ENCODE results near the gene COL6A2. TPM values are rescaled to one million over a fixed set of nuclear protein-coding genes. Genes with fewer than 3 reads are reported as not detected.

COL6A2 gene
- total and polyA plus RNA-seq, 9 donors, result 481 to 1,002 (median 671) TPM

- H3K4me1 ChIP-seq (ENCODE audit: control insufficient read depth, insufficient read depth, low read length), result no peaks in the 10 kb centered on the region
- H3K4me3 ChIP-seq (ENCODE audit: low read length), result no peak overlapping the region
- H3K9me3 ChIP-seq (replicated peaks; ENCODE audit: control insufficient read depth, low read depth, low read length), result peaks cover 7% of the 10 kb centered on the region
- no peaks in the 10 kb centered on the region for H3K27me3 ChIP-seq (ENCODE audit: control insufficient read depth, insufficient read depth, low read length)
- peaks cover 63% of the 10 kb centered on the region for H3K36me3 ChIP-seq (ENCODE audit: control insufficient read depth, insufficient read depth, low read length)
- 92% methylated on average over 69 of the region's 69 CpGs for WGBS (ENCODE audit: insufficient coverage)
- H3K27ac ChIP-seq (ENCODE audit: low read length), result no peak overlapping the region
- peak; percentile 4 for DNase-seq
Measured at GRCh38 chr21:46111857-46112724, 14.2 kb downstream of the COL6A2 start.

- Histone ChIP-seq H3K9me3 (replicated peaks; ENCODE audit: control insufficient read depth, low read depth, low read length) (peaks cover 5% of the 10 kb centered on the region), H3K4me1 (ENCODE audit: control insufficient read depth, insufficient read depth, low read length) (no peaks in the 10 kb centered on the region), H3K27ac (ENCODE audit: low read length) (no peak overlapping the region), H3K36me3 (ENCODE audit: control insufficient read depth, insufficient read depth, low read length) (peaks cover 69% of the 10 kb centered on the region), H3K27me3 (ENCODE audit: control insufficient read depth, insufficient read depth, low read length) (no peaks in the 10 kb centered on the region), H3K4me3 (ENCODE audit: low read length) (no peak overlapping the region)
- peak; percentile 4 for DNase-seq
- WGBS (ENCODE audit: insufficient coverage), result 96% methylated on average over 19 of the region's 20 CpGs
Measured at GRCh38 chr21:46112725-46113215, 14.9 kb downstream of the COL6A2 start.

GRCh38 chr21:46113497-46114176, 15.7 kb downstream of the COL6A2 start:
- H3K4me1 ChIP-seq (ENCODE audit: control insufficient read depth, insufficient read depth, low read length), result no peaks in the 10 kb centered on the region
- H3K4me3 ChIP-seq (ENCODE audit: low read length), result no peak overlapping the region
- H3K27me3 ChIP-seq (ENCODE audit: control insufficient read depth, insufficient read depth, low read length), result no peaks in the 10 kb centered on the region
- peaks cover 78% of the 10 kb centered on the region for H3K36me3 ChIP-seq (ENCODE audit: control insufficient read depth, insufficient read depth, low read length)
- 95% methylated on average over 10 of the region's 16 CpGs for WGBS (ENCODE audit: insufficient coverage)
- H3K27ac ChIP-seq (ENCODE audit: low read length), result no peak overlapping the region
- DNase-seq, result peak; percentile 3
- peaks cover 4% of the 10 kb centered on the region for H3K9me3 ChIP-seq (replicated peaks; ENCODE audit: control insufficient read depth, low read depth, low read length)

GRCh38 chr21:46114963-46115362, 17.1 kb downstream of the COL6A2 start:
- no peak overlapping the region for H3K27ac ChIP-seq (ENCODE audit: low read length)
- DNase-seq, result no peak
- peaks cover 4% of the 10 kb centered on the region for H3K9me3 ChIP-seq (replicated peaks; ENCODE audit: control insufficient read depth, low read depth, low read length)
- peaks cover 90% of the 10 kb centered on the region for H3K36me3 ChIP-seq (ENCODE audit: control insufficient read depth, insufficient read depth, low read length)
- H3K27me3 ChIP-seq (ENCODE audit: control insufficient read depth, insufficient read depth, low read length), result no peaks in the 10 kb centered on the region
- no peak overlapping the region for H3K4me3 ChIP-seq (ENCODE audit: low read length)
- 100% methylated on average over 3 of the region's 4 CpGs for WGBS (ENCODE audit: insufficient coverage)
- H3K4me1 ChIP-seq (ENCODE audit: control insufficient read depth, insufficient read depth, low read length), result no peaks in the 10 kb centered on the region

GRCh38 chr21:46115441-46116188, 17.7 kb downstream of the COL6A2 start:
- 92% methylated on average over 15 of the region's 17 CpGs for WGBS (ENCODE audit: insufficient coverage)
- Histone ChIP-seq H3K4me3 (ENCODE audit: low read length) (no peak overlapping the region), H3K27me3 (ENCODE audit: control insufficient read depth, insufficient read depth, low read length) (no peaks in the 10 kb centered on the region), H3K9me3 (replicated peaks; ENCODE audit: control insufficient read depth, low read depth, low read length) (peaks cover 4% of the 10 kb centered on the region), H3K4me1 (ENCODE audit: control insufficient read depth, insufficient read depth, low read length) (no peaks in the 10 kb centered on the region), H3K36me3 (ENCODE audit: control insufficient read depth, insufficient read depth, low read length) (peaks cover 91% of the 10 kb centered on the region), H3K27ac (ENCODE audit: low read length) (no peak overlapping the region)
- no peak for DNase-seq

- H3K27ac ChIP-seq (ENCODE audit: low read length), result no peak overlapping the region
- peaks cover 91% of the 10 kb centered on the region for H3K36me3 ChIP-seq (ENCODE audit: control insufficient read depth, insufficient read depth, low read length)
- peaks cover 4% of the 10 kb centered on the region for H3K9me3 ChIP-seq (replicated peaks; ENCODE audit: control insufficient read depth, low read depth, low read length)
- 89% methylated on average over 20 of the region's 20 CpGs for WGBS (ENCODE audit: insufficient coverage)
- DNase-seq, result no peak
- no peaks in the 10 kb centered on the region for H3K4me1 ChIP-seq (ENCODE audit: control insufficient read depth, insufficient read depth, low read length)
- no peak overlapping the region for H3K4me3 ChIP-seq (ENCODE audit: low read length)
- no peaks in the 10 kb centered on the region for H3K27me3 ChIP-seq (ENCODE audit: control insufficient read depth, insufficient read depth, low read length)
Measured at GRCh38 chr21:46116189-46116775, 18.4 kb downstream of the COL6A2 start.

- Histone ChIP-seq H3K9me3 (replicated peaks; ENCODE audit: control insufficient read depth, low read depth, low read length) (peaks cover 4% of the 10 kb centered on the region), H3K4me1 (ENCODE audit: control insufficient read depth, insufficient read depth, low read length) (no peaks in the 10 kb centered on the region), H3K27me3 (ENCODE audit: control insufficient read depth, insufficient read depth, low read length) (no peaks in the 10 kb centered on the region), H3K36me3 (ENCODE audit: control insufficient read depth, insufficient read depth, low read length) (peaks cover 94% of the 10 kb centered on the region), H3K27ac (ENCODE audit: low read length) (no peak overlapping the region), H3K4me3 (ENCODE audit: low read length) (no peak overlapping the region)
- WGBS (ENCODE audit: insufficient coverage), result 77% methylated on average over 17 of the region's 24 CpGs
- no peak for DNase-seq
Measured at GRCh38 chr21:46116776-46117585, 19.1 kb downstream of the COL6A2 start.

GRCh38 chr21:46117586-46118315, 19.8 kb downstream of the COL6A2 start:
- WGBS (ENCODE audit: insufficient coverage), result 80% methylated on average over 22 of the region's 29 CpGs
- DNase-seq, result no peak
- Histone ChIP-seq H3K4me3 (ENCODE audit: low read length) (no peak overlapping the region), H3K27me3 (ENCODE audit: control insufficient read depth, insufficient read depth, low read length) (no peaks in the 10 kb centered on the region), H3K36me3 (ENCODE audit: control insufficient read depth, insufficient read depth, low read length) (peaks cover 94% of the 10 kb centered on the region), H3K9me3 (replicated peaks; ENCODE audit: control insufficient read depth, low read depth, low read length) (peaks cover 4% of the 10 kb centered on the region), H3K27ac (ENCODE audit: low read length) (no peak overlapping the region), H3K4me1 (ENCODE audit: control insufficient read depth, insufficient read depth, low read length) (no peaks in the 10 kb centered on the region)

Data from muscle of leg (tissue), 11 donors.